Fibroblast of lung (primary cell): ENCODE results near the gene RBM46. TPM values are rescaled to one million over a fixed set of nuclear protein-coding genes. Genes with fewer than 3 reads are reported as not detected.

ENCODE experiments used
- DNase-seq, 2 donors: peaks; one replicate each; pipeline versions ENCODE4 v3.0.0 to v3.0.0-alpha.2; 2010; ENCODE audit warnings: low read depth in 2 of 2
- H2AFZ ChIP-seq: 2 replicates; pipeline ENCODE4 v1.5.1; 2012; ENCODE audit warnings: low read length, control low read depth, inconsistent platforms
- H3K27ac ChIP-seq: 2 replicates; pipeline ENCODE4 v1.5.1; 2011; ENCODE audit warnings: low read length, control low read depth; ENCODE audit not compliant: insufficient read depth
- H3K27me3 ChIP-seq: 2 replicates; pipeline ENCODE4 v1.5.1; 2011; ENCODE audit warnings: mild to moderate bottlenecking, low read length; ENCODE audit not compliant: control insufficient read depth, insufficient read depth
- H3K36me3 ChIP-seq: 2 replicates; pipeline ENCODE4 v1.5.1; 2011; ENCODE audit warnings: low read length; ENCODE audit not compliant: control insufficient read depth, insufficient read depth
- H3K4me1 ChIP-seq: 2 replicates; pipeline ENCODE4 v1.5.1; 2011; ENCODE audit warnings: low read length; ENCODE audit not compliant: control insufficient read depth, insufficient read depth; ENCODE audit errors: extremely low read depth
- H3K4me2 ChIP-seq: 2 replicates; pipeline ENCODE4 v1.5.1; 2011; ENCODE audit warnings: low read length, control low read depth; ENCODE audit not compliant: insufficient read depth; ENCODE audit errors: extremely low read depth
- H3K4me3 ChIP-seq, 4 experiments: fragments of 200-600 bp in 1 of 4; sonication (generic) in 1 of 4; replicated peaks in 1 of 4; 2 replicates each; pipeline ENCODE4 v1.5.1; 2011 to 2016; ENCODE audit warnings: low read length in 4 of 4, low read depth in 3 of 4, mild to moderate bottlenecking in 3 of 4, control low read depth in 2 of 4, inconsistent platforms in 1 of 4, mixed read lengths in 1 of 4; ENCODE audit not compliant: insufficient read depth in 1 of 4; ENCODE audit errors: control extremely low read depth in 1 of 4
- H3K79me2 ChIP-seq: 2 replicates; pipeline ENCODE4 v1.5.1; 2012; ENCODE audit warnings: mild to moderate bottlenecking, low read length, inconsistent platforms; ENCODE audit not compliant: control insufficient read depth, insufficient read depth
- H3K9ac ChIP-seq: 2 replicates; pipeline ENCODE4 v1.5.1; 2011; ENCODE audit warnings: mild to moderate bottlenecking, low read length, control low read depth; ENCODE audit not compliant: insufficient read depth
- H3K9me3 ChIP-seq: 2 replicates; pipeline ENCODE4 v1.5.1; 2012; ENCODE audit warnings: low read depth, low read length; ENCODE audit not compliant: control insufficient read depth, insufficient read depth
- H4K20me1 ChIP-seq: 2 replicates; pipeline ENCODE4 v1.5.1; 2011; ENCODE audit warnings: low read length; ENCODE audit not compliant: control insufficient read depth, insufficient read depth; ENCODE audit errors: extremely low read depth
- CTCF ChIP-seq, 2 donors: IDR thresholded peaks in 1 of 2; conservative IDR thresholded peaks in 1 of 2; 1 replicate in 1 of 2; 2 replicates in 1 of 2; pipeline ENCODE4 v1.5.1; 2011 to 2012; ENCODE audit warnings: low read length in 2 of 2, control low read depth in 1 of 2, inconsistent platforms in 1 of 2, low read depth in 1 of 2, mild to moderate bottlenecking in 1 of 2
- EZH2 ChIP-seq: IDR thresholded peaks from 2 replicates; pipeline ENCODE4 v1.5.1; 2012; ENCODE audit warnings: low read length, control low read depth, mild to moderate bottlenecking; ENCODE audit errors: missing control alignments
- polyA plus RNA-seq, 2 donors: library from polyadenylated mRNA; depleted of rRNA in 1 of 2; stranded (reverse) in 1 of 2; unstranded in 1 of 2; fragments of >200 nt; gene quantifications; 2 replicates each; pipeline ENCODE4 v1.2.1, GENCODE V29; 2011 to 2012; ENCODE audit warnings: missing spikeins in 1 of 2
- total RNA-seq: library from RNA; depleted of rRNA; stranded (reverse); fragments of >200 nt; gene quantifications from 2 replicates; pipeline ENCODE4 v1.2.1, GENCODE V29; 2014

RBM46 gene
- total and polyA plus RNA-seq, 2 donors (not counting 1 experiment from before 2014, with no cell fraction given): 0.08 TPM; not detected in 1

DNA sequence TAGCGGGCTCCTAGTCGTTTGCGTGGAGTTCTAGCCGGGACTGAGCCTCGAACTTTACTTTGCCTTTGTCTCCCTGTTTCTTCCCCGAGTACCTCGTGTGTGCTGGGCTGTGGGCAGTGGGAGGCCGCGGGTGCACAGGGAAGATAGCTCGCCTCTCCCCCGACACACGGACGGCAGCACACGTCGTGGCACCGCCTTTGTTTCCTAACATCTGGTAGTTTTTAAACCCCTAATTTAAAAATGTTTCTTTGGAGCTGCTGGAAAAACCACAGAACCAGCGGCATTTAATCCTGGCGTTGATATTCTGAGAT lies 866 bp downstream of the RBM46 start:
- Histone ChIP-seq H3K27ac (no peak overlapping the region), H3K4me2 (no peak overlapping the region), H3K9ac (no peak overlapping the region), H3K27me3 (no peaks in the 10 kb centered on the region), H3K9me3 (no peaks in the 10 kb centered on the region), H3K4me3 (peak overlapping the region in 1 of 4 experiments; percentile 5), H4K20me1 (no peaks in the 10 kb centered on the region), H3K36me3 (no peaks in the 10 kb centered on the region), H2AFZ (no peak overlapping the region), H3K4me1 (no peaks in the 10 kb centered on the region), H3K79me2 (no peaks in the 10 kb centered on the region)
- TF ChIP-seq CTCF (conservative IDR thresholded peaks at IDR 0.05 in 1 of 2, IDR thresholded peaks at IDR 0.05 in 1 of 2; ENCODE audit: low read depth in 1 of 2, low read length in 2 of 2): no peak
- TF ChIP-seq EZH2: no peak
- no peak for DNase-seq

GRCh38 chr4:154807042-154807630 lies 26.1 kb downstream of the RBM46 start:
- peak overlapping the region in 3 of 4 experiments; percentile 5 to 34 (median 32) for H3K4me3 ChIP-seq
- H3K9ac ChIP-seq: no peak overlapping the region
- TF ChIP-seq EZH2: no peak
- TF ChIP-seq CTCF (conservative IDR thresholded peaks at IDR 0.05 in 1 of 2, IDR thresholded peaks at IDR 0.05 in 1 of 2; ENCODE audit: low read depth in 1 of 2, low read length in 2 of 2): peak in 1 of 2 donors; percentile 60
- H3K27ac ChIP-seq: no peak overlapping the region
- peak overlapping the region; percentile 78 for H2AFZ ChIP-seq
- no peaks in the 10 kb centered on the region for H3K36me3 ChIP-seq
- peak overlapping the region; percentile 66 for H3K4me2 ChIP-seq
- H3K79me2 ChIP-seq: no peaks in the 10 kb centered on the region
- H3K27me3 ChIP-seq: no peaks in the 10 kb centered on the region
- no peaks in the 10 kb centered on the region for H3K9me3 ChIP-seq
- H4K20me1 ChIP-seq: no peaks in the 10 kb centered on the region
- H3K4me1 ChIP-seq: no peaks in the 10 kb centered on the region
- DNase-seq: peak; percentile 28 to 75

DNA sequence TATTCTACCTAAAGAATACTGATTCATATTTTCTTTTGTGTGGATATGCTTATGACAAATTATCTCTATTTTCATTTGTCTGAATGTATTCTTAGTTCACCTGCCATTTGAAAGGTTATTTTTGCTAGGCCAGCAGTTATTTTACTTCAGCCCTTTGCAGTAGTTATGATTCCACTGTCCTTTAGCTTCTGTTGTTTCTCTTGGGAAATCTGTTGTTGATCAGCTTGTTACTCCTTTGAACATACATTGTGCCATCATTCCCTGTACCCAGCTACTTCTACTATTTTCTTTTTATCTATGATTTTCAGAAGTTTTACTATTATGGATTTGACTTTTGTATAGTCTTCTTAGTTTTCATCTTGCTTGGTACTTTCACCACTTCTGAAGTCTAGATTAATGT lies 37.2 kb downstream of the RBM46 start:
- no peak overlapping the region for H3K4me2 ChIP-seq
- no peaks in the 10 kb centered on the region for H3K9me3 ChIP-seq
- DNase-seq: peak in 1 of 2 donors; percentile 9
- no peaks in the 10 kb centered on the region for H3K27me3 ChIP-seq
- no peaks in the 10 kb centered on the region for H3K4me1 ChIP-seq
- no peaks in the 10 kb centered on the region for H4K20me1 ChIP-seq
- no peak overlapping the region for H3K9ac ChIP-seq
- H3K79me2 ChIP-seq: no peaks in the 10 kb centered on the region
- no peak overlapping the region for H3K4me3 ChIP-seq
- H3K36me3 ChIP-seq: no peaks in the 10 kb centered on the region
- H2AFZ ChIP-seq: no peak overlapping the region
- H3K27ac ChIP-seq: no peak overlapping the region
- TF ChIP-seq EZH2 (no peak), CTCF (conservative IDR thresholded peaks at IDR 0.05 in 1 of 2, IDR thresholded peaks at IDR 0.05 in 1 of 2; ENCODE audit: low read depth in 1 of 2, low read length in 2 of 2) (no peak)
